ENCODE results near the gene ARRDC1.

DNA sequence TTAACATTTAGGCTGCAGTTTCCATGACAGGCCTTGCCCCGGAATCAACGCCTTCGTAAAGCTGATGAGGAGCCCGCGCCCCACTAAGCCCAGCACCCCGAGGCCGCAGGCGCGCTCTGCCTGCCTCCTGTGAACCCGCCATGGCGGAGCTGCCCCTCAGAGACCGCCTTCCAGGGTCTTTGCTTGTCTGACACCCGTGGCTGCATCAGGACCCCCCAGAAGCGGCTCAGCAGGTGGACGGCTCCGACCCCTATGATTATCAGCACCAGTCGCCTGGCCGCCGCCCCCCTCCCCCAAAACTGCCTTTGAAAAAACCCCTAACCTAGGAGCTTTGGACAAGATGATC, 26.3 kb upstream of the ARRDC1 start:
- TF ChIP-seq, protein P1, sequence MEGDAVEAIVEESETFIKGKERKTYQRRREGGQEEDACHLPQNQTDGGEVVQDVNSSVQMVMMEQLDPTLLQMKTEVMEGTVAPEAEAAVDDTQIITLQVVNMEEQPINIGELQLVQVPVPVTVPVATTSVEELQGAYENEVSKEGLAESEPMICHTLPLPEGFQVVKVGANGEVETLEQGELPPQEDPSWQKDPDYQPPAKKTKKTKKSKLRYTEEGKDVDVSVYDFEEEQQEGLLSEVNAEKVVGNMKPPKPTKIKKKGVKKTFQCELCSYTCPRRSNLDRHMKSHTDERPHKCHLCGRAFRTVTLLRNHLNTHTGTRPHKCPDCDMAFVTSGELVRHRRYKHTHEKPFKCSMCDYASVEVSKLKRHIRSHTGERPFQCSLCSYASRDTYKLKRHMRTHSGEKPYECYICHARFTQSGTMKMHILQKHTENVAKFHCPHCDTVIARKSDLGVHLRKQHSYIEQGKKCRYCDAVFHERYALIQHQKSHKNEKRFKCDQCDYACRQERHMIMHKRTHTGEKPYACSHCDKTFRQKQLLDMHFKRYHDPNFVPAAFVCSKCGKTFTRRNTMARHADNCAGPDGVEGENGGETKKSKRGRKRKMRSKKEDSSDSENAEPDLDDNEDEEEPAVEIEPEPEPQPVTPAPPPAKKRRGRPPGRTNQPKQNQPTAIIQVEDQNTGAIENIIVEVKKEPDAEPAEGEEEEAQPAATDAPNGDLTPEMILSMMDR (IDR thresholded peaks at IDR 0.05), result no peak
- no peak for TF ChIP-seq POLR2A (IDR thresholded peaks at IDR 0.05)
- TF ChIP-seq EP300 (IDR thresholded peaks at IDR 0.05), result no peak

All from ovary (tissue), 3 donors.